GM19043 (cell line): ENCODE data around the gene RICTOR.
"Not testable (repeated sequence)": the region's sequence is repeated elsewhere in the genome, so short reads cannot be mapped to it uniquely, and the experiment has no call there.

Source experiments
- ATAC-seq: cut with Tn5 transposase; IDR thresholded peaks from one replicate; pipeline ENCODE4 v1.9.1; 2021; ENCODE audit warnings: low read depth; ENCODE audit not compliant: unreplicated experiment

Gene RICTOR

DNA sequence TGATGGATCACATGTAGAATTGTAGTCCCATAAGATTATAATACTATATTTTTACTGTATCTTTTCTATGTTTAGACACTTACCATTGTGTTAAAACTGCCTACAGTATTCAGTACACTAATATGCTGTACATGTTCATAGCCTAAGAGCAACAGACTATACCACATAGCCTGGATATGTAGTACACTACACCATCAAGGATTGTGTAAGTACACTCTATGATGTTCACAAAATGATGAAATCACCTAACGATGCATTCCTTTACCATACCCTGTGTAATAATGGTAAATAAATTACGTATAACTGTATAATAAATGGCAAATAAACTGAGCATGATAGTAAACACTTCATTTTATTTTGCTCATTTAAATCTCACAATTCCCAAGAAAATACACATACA is 60.3 kb downstream of the RICTOR start:
- no peak for ATAC-seq

DNA sequence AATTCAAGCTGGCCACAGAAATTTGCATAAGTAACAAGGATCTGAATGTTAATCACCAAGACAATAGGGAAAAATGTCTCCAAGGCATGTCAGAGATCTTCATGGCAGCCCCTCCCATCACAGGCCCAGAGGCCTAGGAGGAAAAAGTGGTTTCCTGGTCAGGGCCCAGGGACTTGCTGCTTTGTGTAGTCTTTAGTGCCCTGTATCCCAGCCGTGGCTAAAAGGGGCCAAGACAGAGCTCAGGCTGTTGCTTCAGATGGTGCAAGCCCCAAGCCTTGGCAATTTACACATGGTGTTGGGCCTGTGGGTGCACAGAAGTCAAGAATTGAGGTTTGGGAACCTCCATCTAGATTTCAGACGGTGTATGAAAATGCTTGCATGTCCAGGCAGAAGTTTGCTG is 63.2 kb downstream of the RICTOR start:
- not testable (repeated sequence) for ATAC-seq

DNA sequence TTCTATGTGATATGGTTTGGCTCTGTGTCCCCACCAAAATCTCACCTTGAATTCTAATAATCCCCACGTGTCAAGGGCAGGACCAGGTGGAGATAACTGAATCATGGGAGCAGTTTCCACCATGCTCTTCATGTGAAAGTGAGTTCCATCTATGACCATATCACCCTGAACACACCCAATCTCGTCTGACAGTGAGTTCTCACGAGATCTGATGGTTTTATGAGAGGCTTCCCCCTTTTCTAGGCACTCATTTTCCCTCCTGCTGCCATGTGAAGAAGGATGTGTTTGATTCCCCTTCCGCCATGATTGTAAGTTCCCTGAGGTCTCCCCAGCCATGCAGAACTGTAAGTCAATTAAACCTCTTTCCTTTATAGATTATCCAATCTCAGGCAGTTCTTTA is 64.2 kb downstream of the RICTOR start:
- ATAC-seq = no peak

DNA sequence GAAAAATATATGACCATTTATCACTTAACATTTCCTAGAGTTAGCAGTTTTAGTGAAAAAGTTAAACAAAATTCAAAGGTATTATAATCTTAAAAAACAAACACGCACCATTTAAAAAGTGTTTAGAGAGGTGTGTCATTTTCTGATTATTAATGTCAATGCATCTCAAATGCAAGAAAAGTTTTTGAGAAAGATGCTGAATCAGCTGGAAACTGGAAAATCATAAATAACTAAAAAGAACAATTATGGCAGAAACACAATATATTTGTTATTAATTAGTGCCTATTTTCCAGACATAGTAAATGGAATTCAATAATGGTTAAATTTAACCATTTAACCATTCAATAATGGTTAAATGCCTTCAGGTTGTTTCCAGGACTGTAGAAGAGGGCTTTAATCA is 64.9 kb downstream of the RICTOR start:
- ATAC-seq = no peak

DNA sequence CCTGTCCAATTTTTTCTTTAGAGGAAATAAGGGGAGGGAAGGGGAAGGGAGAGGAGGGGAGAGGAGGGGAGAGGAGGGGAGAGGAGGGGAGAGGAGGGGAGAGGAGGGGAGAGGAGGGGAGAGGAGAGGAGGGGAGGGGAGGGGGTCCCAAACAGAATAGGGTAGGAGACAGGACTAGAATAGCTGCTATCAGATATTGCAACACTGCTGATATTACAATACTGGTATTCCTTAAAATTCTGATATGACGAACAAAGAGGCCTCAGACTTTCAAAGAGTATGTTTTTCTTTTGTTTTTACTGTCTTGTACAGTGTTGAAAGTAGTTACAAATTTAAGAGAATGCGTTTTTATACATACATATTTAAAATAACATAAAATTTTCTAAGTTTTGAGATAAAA is 67.5 kb downstream of the RICTOR start:
- no peak for ATAC-seq

DNA sequence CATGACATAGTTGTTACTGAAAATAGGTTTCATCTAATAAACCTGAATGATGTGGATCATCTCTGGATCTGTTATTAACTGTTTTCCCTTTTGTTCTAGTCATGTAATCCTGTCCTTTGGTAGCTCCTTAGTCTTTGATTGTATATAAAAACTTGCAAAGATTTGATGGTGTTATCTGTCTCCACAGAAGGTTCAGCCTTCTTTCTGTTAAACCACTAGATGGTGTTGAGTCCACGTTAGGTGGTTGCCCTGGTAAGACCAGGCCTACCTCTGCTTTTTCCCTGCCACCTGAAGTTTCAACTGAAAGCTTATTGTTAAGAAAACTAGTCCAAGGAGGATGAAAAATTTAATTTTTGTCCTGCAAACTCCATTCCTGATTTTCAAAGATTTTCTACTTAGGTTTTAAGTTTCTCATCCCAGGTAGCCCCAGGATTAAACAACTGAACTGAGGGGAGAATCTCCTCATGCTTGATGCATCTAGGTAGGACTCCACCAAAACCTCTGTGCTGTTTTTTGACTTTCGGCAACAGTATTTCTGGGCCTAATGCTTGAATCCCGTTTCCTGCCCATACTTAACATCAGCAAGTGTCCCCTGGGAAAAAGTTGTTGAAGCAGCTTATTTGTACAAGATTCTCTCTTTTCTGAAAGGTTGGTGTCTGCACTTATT is 68.5 kb downstream of the RICTOR start:
- ATAC-seq = no peak

DNA sequence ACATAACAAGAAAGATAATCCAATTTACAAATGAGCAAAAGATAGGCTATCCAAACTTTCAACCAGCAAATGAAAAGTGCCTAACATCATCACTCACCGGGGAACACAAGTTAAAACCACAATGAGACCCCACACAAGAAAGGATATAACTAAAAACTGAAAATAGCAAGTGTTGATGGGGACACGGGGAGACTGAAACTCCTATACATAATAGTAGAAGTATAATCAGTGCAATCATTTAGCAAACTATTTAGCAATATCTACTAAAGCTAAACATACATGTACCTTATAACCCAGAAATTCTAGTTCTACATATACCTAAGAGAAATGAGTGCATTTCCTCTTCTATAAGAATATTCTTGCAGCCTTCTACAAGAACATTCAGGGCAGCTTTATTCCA is 72.5 kb downstream of the RICTOR start:
- no peak for ATAC-seq

DNA sequence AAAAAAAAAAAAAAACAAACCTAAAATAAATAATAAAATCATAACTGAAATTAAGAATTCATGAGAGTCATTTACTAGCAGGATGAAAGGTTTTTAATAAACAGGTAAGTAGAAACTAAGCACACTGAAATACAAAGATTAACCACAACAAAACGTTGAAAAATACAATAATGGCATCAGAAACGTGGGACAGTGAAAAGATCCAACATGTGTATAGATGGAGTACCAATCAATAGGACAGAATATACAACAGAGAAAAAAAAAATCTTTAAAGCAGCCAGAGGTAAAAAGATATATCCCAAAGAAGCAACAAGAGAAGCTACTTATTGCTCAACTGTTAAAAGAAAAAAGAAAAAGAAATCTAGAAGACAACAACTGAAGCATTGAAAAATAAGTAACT is 75.2 kb downstream of the RICTOR start:
- no peak for ATAC-seq

DNA sequence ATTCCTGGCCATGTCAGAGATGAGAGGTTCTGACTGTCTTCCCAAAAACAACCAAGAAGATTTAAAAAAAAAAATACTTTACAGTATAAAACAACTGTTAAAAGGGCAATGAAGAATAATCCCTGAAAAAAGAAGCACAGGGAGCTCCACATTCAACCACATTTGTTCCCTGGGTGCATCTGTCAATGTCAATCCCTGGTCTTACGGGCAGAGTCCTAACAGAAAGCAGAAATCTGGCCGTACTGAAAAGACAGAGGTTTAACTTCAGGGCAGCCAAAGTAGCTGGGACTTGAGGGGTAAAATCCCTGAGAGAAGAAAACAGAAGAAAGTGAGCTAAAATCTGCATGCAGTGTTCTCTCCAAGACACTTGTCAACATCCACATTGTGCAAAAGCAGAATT is 76.6 kb downstream of the RICTOR start:
- no peak for ATAC-seq

DNA sequence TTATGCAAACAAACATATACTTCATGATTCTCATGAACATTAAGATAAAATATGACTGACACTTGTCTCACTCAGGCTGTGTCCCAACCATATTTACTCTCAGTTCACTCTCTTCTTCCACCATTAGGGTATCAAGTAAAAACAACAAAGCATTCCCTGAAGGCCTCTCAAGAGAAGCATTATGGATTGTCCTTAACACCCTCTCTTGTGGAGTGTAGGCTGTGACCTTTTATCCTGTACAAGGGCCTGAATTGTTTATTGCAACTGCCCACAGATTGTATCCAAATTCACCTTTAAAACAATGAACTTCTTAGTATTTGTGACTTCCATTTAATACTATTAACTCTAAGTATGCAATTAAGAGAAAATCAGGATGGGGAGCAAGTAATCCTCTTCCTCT is 78.1 kb downstream of the RICTOR start:
- ATAC-seq = no peak

DNA sequence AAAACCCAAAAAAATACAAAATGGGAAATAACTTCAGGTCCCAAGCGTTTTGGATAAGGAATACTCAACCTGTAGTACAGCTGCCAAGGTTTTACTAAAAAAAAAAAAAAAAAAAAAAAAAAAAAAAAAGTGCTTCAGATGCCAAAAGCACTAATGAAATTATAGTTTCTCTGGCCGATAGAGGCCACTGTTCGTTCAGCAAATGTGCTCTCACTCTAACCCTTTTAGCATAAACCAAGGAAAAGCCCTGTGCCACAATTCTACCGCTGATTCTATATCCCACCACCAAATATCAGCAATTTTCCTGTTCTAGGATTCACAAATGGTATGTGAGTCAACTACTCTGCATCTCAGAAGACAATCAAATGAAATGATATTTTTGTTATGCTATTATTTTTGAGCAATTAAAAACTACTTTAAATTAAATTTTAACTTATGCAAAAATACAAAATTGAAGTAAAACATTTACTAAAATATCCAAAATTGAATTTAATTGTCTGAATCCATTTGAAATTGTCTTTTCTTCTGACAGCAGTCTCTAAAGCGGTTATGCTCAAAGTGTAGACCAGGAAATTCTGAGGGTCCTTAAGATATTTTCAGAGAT is 79.8 kb downstream of the RICTOR start:
- ATAC-seq = no peak

DNA sequence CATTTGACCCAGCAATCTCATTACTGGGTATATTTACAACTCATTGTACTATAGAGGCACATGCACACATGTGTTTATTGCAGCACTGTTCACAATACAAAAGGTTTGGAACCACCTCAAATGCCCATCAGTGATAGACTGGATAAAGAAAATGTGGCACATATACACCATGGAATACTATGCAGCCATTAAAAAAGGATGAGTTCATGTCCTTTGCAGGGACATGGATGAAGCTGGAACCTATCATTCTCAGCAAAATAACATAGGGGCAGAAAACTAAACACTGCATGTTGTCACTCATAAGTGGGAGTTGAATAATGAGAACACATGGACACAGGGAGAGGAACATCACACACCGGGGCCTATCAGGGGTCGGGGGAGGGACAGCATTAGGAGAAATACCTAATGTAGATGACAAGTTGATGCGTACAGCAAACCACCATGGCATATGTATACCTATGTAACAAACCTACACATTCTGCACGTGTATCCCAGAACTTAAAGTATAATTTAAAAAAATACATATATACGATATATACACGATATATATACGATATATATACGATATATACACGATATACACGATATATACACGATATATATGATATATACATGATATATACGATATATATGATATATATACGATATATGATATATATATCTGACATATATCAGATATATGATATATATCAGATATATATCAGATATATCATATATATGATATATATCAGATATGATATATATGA is 84.1 kb downstream of the RICTOR start:
- ATAC-seq = not testable (repeated sequence)

DNA sequence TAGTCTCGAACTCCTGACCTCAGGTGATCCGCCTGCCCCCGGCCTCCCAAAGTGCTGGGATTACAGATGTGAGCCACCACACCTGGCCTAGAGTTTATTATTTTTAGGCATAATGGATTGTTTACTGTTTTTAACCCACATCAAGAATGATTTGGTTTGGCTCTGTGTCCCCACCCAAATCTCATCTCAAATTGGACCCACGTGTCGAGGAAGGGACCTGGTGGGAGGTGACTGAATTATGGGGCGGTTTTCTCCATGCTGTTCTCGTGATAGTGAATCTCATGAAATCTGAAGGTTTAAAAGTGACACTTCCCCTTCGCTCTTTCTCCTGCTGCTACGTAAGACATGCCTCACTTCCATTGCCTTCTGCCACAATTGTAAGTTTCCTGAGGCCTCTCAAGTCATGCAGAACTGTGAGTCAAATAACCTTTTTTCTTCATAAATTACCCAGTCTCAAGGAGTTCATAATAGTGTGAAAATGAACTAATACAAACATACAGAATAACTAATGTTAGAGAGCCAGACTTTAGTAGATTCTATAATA is 88.2 kb downstream of the RICTOR start:
- ATAC-seq = no peak

DNA sequence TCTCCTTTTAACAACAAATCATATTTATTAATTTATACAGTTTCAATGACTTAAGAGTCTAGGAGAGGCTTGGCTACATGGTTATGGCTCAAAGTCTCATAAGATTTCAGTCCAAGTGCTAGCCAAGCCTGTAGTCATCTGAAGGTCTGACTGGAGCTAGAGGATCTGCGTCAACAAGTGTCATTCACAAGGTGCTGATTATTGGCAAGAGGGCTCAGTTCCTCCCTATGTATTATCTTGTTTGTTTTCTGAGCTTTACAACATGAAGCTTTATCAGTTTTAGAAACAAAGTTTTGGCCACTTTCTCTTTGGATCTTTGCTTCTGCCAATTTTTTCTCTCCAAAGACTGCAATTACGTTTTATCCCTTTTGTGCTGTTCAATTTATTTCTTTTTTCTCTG is 94.7 kb downstream of the RICTOR start:
- no peak for ATAC-seq

DNA sequence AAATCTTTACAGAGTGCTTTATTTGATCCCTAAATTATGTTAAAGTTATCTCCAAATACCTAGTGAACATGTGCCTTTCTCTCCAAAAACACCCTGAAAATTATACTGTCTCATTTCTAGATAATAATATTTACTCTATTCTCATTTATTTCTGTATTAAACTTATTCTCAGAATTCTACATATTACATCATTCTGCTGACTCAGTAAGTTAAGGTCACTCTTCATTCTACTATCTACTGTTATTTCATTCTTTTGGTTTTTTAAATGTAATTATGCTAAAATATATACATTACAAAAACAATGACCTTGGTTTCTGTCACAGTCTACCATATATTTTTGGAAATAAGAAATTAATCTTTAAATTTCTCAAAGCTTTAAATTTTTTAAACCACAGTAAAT is 96.2 kb downstream of the RICTOR start:
- ATAC-seq = no peak

DNA sequence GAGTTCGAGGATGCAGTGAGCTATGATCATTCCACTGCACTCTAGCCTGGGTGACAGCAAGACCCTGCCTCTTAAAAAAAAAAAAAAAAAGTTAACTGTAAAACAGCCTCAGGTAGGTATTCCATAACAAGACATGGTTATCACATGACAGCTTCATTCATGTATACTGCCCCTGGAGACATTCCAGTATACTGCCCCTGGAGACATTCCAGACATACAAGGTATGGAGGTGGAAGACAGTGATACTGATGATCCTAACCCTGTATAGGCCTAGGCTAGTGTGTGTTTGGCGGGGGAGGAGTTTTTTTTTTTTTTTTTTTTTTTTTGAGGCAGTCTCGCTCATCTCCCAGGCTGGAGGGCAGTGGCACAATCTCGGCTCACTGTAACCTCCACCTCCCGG is 105.5 kb downstream of the RICTOR start:
- ATAC-seq = no peak

DNA sequence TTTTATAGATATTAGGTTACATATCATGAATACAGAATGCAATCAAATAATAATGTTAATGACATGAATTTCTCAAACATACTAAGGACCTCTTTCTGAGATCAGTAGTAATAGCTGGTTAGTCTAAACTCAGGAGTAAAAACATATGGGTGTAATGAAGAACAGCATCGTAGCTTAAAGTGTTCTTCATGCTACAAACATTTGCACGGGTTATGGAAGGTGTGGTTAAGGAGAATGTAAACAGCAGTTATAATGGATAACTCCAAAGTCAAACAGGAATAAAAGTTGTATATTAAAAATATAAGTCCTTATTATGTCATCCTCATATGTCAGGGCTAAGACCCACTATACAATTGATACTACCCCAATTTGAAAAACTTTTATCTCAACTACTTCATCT is 112.5 kb downstream of the RICTOR start:
- no peak for ATAC-seq

DNA sequence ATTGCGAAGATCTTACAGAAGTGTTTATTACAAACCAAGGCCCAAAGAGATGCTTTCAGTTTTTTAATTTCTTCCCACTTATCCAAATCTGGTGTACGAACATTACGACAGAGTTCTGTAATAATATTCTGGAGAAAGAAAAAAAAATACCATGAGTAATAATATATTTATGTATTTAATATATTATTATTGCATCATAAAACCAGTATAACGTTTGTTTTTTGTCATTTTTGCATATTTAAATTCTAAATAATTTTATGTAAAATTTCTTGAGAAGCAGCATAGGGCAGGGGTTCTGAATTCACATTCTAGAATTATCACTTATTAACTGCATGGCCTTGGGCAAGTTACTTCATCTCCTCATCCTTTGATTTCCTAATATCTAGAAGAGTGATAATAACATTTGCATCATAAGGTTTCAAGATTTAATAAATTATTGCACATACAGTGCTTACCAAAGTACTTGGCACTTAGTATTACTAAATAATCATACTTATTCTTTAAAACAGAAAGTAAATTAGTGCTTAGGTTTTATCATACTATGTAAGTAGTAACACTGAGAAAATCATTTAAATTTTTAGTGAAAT is 120.7 kb downstream of the RICTOR start:
- ATAC-seq = no peak

DNA sequence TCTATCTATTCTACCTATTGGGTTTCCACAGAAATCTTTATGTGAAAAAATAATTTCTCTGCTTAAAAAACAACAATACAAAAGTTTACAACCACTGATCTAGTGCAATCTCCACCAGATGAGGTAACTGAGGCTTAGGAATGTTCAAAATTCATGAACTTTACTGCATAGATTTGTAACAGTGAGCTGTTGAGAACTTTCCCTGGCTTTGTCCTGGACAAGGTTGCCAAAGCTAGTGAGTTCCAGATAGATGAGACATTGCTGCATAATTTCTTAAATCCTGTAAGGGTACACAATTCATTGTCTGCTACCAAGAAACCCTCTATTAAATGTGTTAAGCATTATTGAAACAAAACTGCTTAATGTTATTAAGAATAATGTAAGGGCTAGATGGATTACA is 125.7 kb downstream of the RICTOR start:
- no peak for ATAC-seq

DNA sequence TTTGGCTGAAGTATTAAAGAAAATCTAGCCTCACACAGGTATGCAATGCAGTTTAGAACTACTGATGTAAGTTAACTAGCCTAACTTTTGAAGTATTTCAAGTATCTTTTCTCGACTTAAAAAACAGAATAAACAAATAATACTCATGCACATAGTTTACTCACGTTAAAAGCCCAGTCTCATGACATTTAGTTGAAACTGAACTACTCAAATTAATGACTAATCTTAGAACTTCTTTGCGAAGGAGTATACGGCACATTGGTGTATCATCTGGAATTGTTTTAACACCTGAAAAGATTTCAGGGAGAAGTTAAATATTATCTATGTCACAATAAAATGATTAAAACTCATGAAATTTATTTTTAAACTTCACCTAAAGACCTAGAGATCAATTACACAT is 129.9 kb downstream of the RICTOR start:
- ATAC-seq = no peak

DNA sequence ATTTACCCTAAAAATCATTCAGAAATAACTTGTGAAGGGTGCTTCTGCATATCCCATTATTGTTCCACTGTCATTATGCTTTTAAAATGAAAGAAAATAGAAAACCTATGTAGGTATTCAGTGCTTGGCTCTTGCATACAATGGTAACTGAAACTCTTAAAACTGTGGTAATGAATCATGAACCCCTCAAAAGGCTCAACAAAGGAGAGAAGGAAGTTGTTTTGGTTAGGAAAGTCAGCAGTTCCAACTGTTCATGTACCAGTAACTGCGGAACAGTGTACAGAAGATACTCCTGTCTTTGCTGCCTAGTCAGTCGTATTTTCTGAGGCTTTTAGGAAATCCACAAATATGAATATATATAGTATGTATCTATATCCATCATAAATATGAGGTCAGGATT is 132.3 kb downstream of the RICTOR start:
- no peak for ATAC-seq
